ENCODE data around the gene NOS3.

GRCh38 chr7:151018421-151019129 is 27.8 kb downstream of the NOS3 start:
- TF ChIP-seq CTCF (IDR thresholded peaks at IDR 0.05 in 8 of 11, conservative IDR thresholded peaks at IDR 0.05 in 3 of 11) (peak in 4 of 11 experiments; percentile 12 to 53 (median 24)), POLR2AphosphoS5 (IDR thresholded peaks at IDR 0.05) (peak in 1 of 3 donors; percentile 50), POLR2A (IDR thresholded peaks at IDR 0.05) (no peak)

Data from spleen (tissue), 7 donors.